HG02840 (cell line): ENCODE measurements around the gene ZFAND3.
A peak's percentile ranks its signal among the peaks of the same experiment; 100 is the strongest.
"Not testable (repeated sequence)": the region's sequence is repeated elsewhere in the genome, so short reads cannot be mapped to it uniquely, and the experiment has no call there.

ENCODE experiments used
- ATAC-seq: cut with Tn5 transposase; IDR thresholded peaks from one replicate; pipeline ENCODE4 v1.9.1; 2021; ENCODE audit warnings: mild to moderate bottlenecking, moderate library complexity, moderate number of reproducible peaks; ENCODE audit not compliant: unreplicated experiment, low FRiP score

ZFAND3 gene

GRCh38 chr6:37962481-37963080 is 143.1 kb downstream of the ZFAND3 start:
- not testable (repeated sequence) for ATAC-seq

GRCh38 chr6:37965964-37966676 is 146.6 kb downstream of the ZFAND3 start:
- ATAC-seq = peak; percentile 71

DNA sequence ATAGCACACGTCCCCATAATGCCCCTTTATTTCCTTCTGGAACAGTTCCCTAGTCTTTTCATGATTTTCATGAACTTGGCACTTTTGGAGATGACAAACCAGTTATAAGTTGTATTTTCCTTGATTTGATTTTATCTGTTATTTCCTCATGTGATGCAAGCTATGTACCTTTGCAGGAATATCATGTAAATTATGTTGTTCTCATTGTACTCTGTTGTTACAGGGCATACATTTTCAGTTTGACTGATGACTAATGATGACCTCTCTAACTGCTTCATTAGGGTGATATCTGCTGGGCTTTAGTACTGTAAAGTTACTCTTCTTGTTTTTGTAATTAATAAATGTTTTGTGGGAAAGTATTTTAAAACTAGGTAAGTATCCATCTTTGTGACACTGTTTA is 147.3 kb downstream of the ZFAND3 start:
- ATAC-seq = no peak

GRCh38 chr6:37967651-37968050 is 148.1 kb downstream of the ZFAND3 start:
- ATAC-seq = no peak

DNA sequence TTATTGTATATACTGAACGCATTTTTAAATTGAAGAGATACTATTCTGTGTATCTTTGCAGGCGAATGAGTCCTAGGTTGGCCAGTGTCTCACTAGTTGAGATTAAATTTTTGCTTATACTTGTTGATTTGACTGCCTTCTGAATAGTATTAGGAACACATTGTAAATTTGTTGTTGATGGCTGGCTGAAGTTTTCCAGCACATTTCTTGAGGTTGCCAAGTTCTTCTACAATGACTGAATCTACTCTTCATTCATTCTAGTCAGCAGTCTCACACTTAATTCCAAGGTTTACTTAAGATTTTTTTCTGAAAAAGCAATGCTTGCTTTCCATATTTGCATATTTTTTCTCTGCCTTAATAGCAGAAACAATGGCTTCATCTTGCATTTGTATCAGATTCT is 151.7 kb downstream of the ZFAND3 start:
- no peak for ATAC-seq

DNA sequence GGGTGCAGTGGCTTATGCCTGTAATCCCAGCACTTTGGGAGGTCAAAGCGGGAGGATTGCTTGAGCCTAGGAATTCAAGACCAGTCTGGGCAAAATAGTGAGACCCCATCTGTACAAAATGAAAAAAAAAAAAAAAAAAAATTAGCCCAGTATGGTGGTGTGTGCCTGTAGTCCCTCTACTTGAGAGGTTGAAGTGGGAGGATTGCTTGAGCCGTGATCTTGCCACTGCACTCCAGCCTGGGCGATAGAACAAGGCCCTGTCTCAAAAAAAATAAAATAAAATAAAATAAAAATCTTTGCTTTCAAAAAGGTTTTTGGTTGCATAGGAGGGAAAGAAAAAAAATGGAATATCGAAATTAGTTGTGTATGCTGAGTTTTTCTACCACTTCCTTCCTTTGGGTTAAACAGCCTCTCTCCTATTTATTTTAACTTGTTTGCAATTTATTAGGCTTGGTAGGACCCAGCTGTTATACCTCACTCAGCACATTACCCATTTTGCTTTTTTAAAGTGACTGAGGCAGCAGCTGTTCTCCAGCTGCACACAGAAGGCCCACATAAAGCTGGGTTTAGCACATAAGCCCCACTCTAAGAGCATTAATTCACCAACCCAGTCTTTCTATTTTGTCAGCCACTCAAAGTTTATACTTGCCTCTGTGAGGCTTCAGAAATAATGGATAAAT is 152.3 kb downstream of the ZFAND3 start:
- ATAC-seq = no peak

- ATAC-seq = no peak
Measured at GRCh38 chr6:37972994-37973757, 153.6 kb downstream of the ZFAND3 start.

DNA sequence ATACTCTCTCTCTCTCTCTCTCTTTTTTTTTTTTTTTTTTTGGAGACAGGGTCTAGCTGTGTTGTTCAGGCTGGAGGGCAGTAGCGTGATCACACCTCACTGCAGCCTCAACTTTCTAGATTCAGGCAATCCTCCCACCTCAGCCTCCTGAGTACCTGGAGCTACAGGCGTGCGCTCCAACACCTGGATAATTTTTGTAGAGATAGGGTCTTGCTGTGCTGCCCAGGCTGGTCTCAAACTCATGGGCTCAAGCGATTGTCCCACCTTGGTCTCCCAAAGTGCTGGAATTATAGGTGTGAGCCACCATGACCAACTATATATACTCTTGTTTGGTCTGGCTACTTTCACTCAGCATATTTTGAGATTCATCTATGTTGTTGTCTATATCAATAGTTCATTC is 154.9 kb downstream of the ZFAND3 start:
- ATAC-seq = no peak

DNA sequence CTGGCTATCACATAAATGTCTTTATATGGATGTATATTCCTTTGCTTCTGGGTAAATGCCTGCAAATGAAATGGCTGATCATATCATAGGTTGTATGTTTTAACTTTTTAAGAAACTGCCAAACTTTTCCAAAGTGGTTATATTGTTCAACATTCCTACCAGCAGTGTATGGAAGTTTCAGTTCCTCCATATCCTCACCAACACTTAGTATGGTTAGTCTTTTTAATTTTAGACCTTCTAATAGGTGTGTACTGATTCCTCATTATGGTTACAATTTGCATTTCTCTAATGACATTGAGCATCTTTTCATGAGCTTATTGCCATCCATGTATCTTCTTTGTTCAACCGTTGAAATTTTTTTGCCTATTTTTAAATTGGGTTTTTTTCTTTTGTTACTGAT is 155.4 kb downstream of the ZFAND3 start:
- ATAC-seq = no peak

DNA sequence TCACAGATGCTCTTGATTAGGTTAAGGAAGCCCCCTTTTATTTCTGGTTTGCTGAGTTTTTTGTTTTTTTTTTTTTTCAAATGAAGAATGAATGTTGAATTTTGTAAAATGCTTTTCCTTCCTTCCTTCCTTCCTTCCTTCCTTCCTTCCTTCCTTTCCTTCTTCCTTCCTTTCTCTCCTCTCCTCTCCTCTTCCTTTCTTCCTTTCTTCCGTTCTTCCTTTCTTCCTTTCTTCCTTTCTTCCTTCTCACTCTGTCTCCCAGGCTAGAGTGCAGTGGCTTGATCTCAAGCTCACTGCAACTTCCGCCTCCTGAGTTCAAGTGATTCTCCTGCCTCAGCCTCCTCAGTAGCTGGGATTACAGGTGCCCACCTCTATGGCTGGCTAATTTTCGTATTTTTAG is 158.2 kb downstream of the ZFAND3 start:
- ATAC-seq = no peak

GRCh38 chr6:37979392-37980221 is 160.1 kb downstream of the ZFAND3 start:
- no peak for ATAC-seq

GRCh38 chr6:37980222-37980595 is 160.7 kb downstream of the ZFAND3 start:
- ATAC-seq = no peak

DNA sequence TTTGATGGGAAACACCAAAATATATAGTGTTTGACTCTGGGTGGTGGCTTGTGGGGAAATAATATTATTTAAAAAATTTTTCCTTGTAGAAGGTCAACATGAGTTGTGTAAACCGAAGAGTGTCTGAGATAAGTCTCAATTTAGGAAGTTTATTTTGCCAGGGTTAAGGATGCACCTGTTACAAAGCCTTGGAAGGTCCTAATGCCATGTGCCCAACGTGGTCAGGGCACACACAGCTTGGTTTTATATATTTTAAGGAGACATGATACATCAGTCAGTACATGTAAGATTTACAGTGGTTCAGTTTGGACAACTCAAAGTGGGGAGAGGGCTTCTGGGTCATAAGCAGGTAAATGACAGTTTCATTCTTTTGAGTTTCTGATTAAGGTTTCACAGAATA is 162.1 kb downstream of the ZFAND3 start:
- ATAC-seq = no peak

DNA sequence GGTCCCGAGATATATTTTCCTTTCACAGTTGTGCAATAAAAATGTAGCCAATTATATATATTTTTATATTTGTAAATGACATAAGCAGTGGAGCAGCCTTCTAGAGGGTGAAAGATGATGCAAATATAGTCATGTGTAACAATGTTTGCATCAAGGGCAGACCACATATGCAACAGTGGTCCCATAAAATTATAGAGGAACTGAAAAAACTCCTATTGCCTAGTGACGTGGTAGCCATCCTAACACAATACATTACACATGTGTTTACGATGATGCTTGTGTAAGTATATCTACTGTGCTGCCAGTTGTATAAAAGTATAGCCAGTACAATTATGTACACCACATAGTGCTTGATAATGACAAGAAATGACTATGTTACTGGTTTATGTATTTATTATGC is 162.8 kb downstream of the ZFAND3 start:
- no peak for ATAC-seq

GRCh38 chr6:37983720-37984501 is 164.4 kb downstream of the ZFAND3 start:
- no peak for ATAC-seq

DNA sequence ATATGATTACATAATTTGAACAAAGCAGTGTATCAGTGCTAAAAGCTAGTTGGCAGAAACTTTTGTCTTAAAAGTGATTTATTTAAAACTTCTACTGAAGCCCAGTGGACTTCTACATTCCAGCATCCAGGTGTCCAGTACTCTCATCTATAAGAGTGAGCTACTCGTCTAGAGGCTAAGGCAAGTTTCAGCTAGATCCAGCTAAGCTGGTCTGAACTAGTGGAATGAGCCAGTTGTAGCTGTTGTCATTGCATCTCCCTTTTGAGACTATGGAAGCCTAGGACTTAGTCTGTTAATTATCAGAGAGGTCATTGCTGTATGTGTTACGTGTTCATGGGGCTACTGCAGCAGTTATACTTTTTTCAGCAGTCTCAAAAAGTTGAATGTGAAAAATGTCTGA is 165.1 kb downstream of the ZFAND3 start:
- no peak for ATAC-seq

DNA sequence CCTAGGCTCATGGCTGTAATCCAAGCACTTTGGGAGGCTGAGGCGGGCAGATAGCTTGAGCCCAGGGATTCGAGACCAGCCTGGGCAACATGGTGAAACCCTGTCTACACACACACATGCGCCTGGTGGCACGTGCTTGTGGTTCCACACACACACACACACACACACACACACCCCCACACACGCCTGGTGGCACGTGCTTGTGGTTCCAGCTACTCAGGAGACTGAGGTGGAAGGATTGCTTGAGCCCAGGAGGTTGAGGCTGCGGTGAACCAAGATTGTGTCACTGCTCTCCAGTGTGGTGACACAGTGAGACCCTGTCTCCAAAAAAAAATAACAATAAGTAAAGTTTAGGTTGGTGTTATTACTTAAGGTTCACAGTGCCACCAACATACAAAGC is 165.8 kb downstream of the ZFAND3 start:
- no peak for ATAC-seq

DNA sequence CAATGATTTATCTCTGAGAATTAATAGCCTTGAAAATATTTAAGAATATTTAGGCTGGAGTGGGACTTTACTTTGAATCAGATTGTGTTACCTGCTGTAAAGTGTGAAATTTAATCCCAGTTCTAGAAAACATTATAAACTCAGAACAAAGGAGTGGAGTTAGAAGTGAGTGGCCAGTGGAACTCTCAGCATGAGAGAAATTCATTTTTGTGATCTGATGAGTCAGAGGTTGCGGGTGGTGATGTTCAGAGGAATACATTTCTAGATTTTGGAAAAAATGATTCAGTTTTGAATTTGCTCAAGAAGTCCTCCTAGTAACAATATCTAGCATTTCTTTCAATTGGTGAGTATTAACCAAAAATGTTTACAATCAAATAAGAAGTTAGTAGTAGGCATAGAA is 167.5 kb downstream of the ZFAND3 start:
- no peak for ATAC-seq

GRCh38 chr6:37987559-37987958 is 168.0 kb downstream of the ZFAND3 start:
- no peak for ATAC-seq

GRCh38 chr6:37988127-37988526 is 168.6 kb downstream of the ZFAND3 start:
- ATAC-seq = no peak
